ENCODE results near the gene SOHLH2. TPM values are rescaled to one million over a fixed set of nuclear protein-coding genes. Genes with fewer than 3 reads are reported as not detected.

Gene SOHLH2
- 0.77 TPM in 1 of 2 replicates, not detected in the other for total RNA-seq (ENCODE audit: low replicate concordance)
- long read RNA-seq: 0 reads

- no peaks in the 10 kb centered on the region for H3K27me3 Mint-ChIP-seq
- peaks cover 6% of the 10 kb centered on the region for H3K9me3 Mint-ChIP-seq
- TF ChIP-seq CTCF (conservative IDR thresholded peaks at IDR 0.05): no peak
- H3K4me1 Mint-ChIP-seq (ENCODE audit: unreplicated experiment): peaks cover 9% of the 10 kb centered on the region
- no peak within 1 kb of the TSS for H3K4me3 Mint-ChIP-seq
- no peaks in the 10 kb centered on the region for H3K36me3 Mint-ChIP-seq
- no peak within 1 kb of the TSS for H3K27ac Mint-ChIP-seq
- no peak for DNase-seq (ENCODE audit: extremely low spot score, unreplicated experiment)
Measured at GRCh38 chr13:36214163-36214921, at the start of gene SOHLH2. Gene SOHLH2 (minus strand): TSS chr13:36214556. CDS start chr13:36214526, 30 bp downstream.

GRCh38 chr13:36261976-36262375 is 47.6 kb upstream of the SOHLH2 start:
- Mint-ChIP-seq H3K27me3 (peaks cover 3% of the 10 kb centered on the region), H3K4me1 (ENCODE audit: unreplicated experiment) (no peaks in the 10 kb centered on the region), H3K36me3 (no peaks in the 10 kb centered on the region), H3K4me3 (no peak overlapping the region), H3K9me3 (no peaks in the 10 kb centered on the region), H3K27ac (no peak overlapping the region)
- TF ChIP-seq CTCF (conservative IDR thresholded peaks at IDR 0.05): no peak
- DNase-seq (ENCODE audit: extremely low spot score, unreplicated experiment): no peak

- no peak for DNase-seq (ENCODE audit: extremely low spot score, unreplicated experiment)
- no peak overlapping the region for H3K27ac Mint-ChIP-seq
- H3K36me3 Mint-ChIP-seq: no peaks in the 10 kb centered on the region
- no peaks in the 10 kb centered on the region for H3K4me1 Mint-ChIP-seq (ENCODE audit: unreplicated experiment)
- peaks cover 3% of the 10 kb centered on the region for H3K27me3 Mint-ChIP-seq
- H3K4me3 Mint-ChIP-seq: no peak overlapping the region
- no peaks in the 10 kb centered on the region for H3K9me3 Mint-ChIP-seq
- no peak for TF ChIP-seq CTCF (conservative IDR thresholded peaks at IDR 0.05)
Measured at GRCh38 chr13:36261011-36261410, 46.7 kb upstream of the SOHLH2 start.

GRCh38 chr13:36259361-36260137 is 45.2 kb upstream of the SOHLH2 start:
- Mint-ChIP-seq H3K36me3 (no peaks in the 10 kb centered on the region), H3K27ac (no peak overlapping the region), H3K27me3 (peaks cover 3% of the 10 kb centered on the region), H3K4me3 (no peak overlapping the region), H3K9me3 (no peaks in the 10 kb centered on the region), H3K4me1 (ENCODE audit: unreplicated experiment) (no peaks in the 10 kb centered on the region)
- no peak for TF ChIP-seq CTCF (conservative IDR thresholded peaks at IDR 0.05)
- no peak for DNase-seq (ENCODE audit: extremely low spot score, unreplicated experiment)

GRCh38 chr13:36258831-36259230 is 44.5 kb upstream of the SOHLH2 start:
- H3K9me3 Mint-ChIP-seq: no peaks in the 10 kb centered on the region
- H3K27me3 Mint-ChIP-seq: peaks cover 3% of the 10 kb centered on the region
- no peak for DNase-seq (ENCODE audit: extremely low spot score, unreplicated experiment)
- H3K36me3 Mint-ChIP-seq: no peaks in the 10 kb centered on the region
- H3K4me3 Mint-ChIP-seq: no peak overlapping the region
- no peak overlapping the region for H3K27ac Mint-ChIP-seq
- no peak for TF ChIP-seq CTCF (conservative IDR thresholded peaks at IDR 0.05)
- H3K4me1 Mint-ChIP-seq (ENCODE audit: unreplicated experiment): no peaks in the 10 kb centered on the region

Measured in type B pancreatic cell (in vitro differentiated cells).